Glutamatergic neuron (in vitro differentiated cells): ENCODE results near the gene KRTAP10-4. TPM values are rescaled to one million over a fixed set of nuclear protein-coding genes. Genes with fewer than 3 reads are reported as not detected.

ENCODE experiments used
- DNase-seq: peaks from one replicate; pipeline ENCODE4 v3.0.0; 2022
- H3K27ac Mint-ChIP-seq: one replicate; pipeline ENCODE4 v1.8.0; 2020; ENCODE audit warnings: mild to moderate bottlenecking, mixed read lengths, inconsistent platforms; ENCODE audit not compliant: unreplicated experiment
- H3K27me3 Mint-ChIP-seq: one replicate; pipeline ENCODE4 v1.8.0; 2020; ENCODE audit warnings: mild to moderate bottlenecking, moderate library complexity, mixed read lengths, inconsistent platforms; ENCODE audit not compliant: unreplicated experiment
- H3K36me3 Mint-ChIP-seq: one replicate; pipeline ENCODE4 v1.8.0; 2020; ENCODE audit warnings: mild to moderate bottlenecking, mixed read lengths, inconsistent platforms; ENCODE audit not compliant: unreplicated experiment
- H3K4me1 Mint-ChIP-seq: one replicate; pipeline ENCODE4 v1.8.0; 2020; ENCODE audit warnings: mild to moderate bottlenecking, low read depth, mixed read lengths, inconsistent platforms; ENCODE audit not compliant: unreplicated experiment
- H3K4me3 Mint-ChIP-seq: one replicate; pipeline ENCODE4 v1.8.0; 2020; ENCODE audit warnings: mild to moderate bottlenecking, mixed read lengths, inconsistent platforms; ENCODE audit not compliant: unreplicated experiment
- H3K9me3 Mint-ChIP-seq: one replicate; pipeline ENCODE4 v1.8.0; 2020; ENCODE audit warnings: mild to moderate bottlenecking, moderate library complexity, mixed read lengths, inconsistent platforms; ENCODE audit not compliant: unreplicated experiment
- total RNA-seq: library from RNA; stranded (reverse); fragmentation: NEBNext Ultra II Directional; extraction: Animal tissue kit (Norgen Biotek cat#: 25700); gene quantifications from one replicate; pipeline ENCODE4 v1.2.1, GENCODE V29; 2021; ENCODE audit not compliant: unreplicated experiment
- TF ChIP-seq, protein P1 (sequence below): fragments of 200-600 bp; sonication (generic); IDR thresholded peaks from one replicate; pipeline ENCODE4 v1.5.0; 2021; ENCODE audit not compliant: partially characterized antibody, unreplicated experiment

The KRTAP10-4 gene
- total RNA-seq, 1 donor from 2014 or later: not detected

DNA sequence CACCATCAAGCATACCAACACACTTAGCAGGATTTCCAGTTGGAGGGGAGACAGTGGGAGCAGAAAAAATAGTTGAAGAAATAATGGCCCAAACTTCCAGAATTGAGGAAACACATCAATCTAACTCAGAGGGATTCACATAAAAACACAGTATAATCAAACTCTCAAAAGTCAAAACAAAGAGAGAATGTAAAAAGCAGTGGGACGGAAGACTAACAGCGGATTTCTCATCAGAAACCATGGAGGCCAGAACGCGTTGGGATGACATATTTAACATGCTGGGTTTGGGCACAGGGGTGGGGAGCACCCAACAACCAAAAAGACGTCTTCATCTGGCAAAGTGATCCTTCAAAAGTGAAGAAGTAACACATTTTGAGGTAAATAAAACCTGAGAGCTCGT is 46.4 kb downstream of the KRTAP10-4 start:
- no peak for DNase-seq
- TF ChIP-seq, protein P1, sequence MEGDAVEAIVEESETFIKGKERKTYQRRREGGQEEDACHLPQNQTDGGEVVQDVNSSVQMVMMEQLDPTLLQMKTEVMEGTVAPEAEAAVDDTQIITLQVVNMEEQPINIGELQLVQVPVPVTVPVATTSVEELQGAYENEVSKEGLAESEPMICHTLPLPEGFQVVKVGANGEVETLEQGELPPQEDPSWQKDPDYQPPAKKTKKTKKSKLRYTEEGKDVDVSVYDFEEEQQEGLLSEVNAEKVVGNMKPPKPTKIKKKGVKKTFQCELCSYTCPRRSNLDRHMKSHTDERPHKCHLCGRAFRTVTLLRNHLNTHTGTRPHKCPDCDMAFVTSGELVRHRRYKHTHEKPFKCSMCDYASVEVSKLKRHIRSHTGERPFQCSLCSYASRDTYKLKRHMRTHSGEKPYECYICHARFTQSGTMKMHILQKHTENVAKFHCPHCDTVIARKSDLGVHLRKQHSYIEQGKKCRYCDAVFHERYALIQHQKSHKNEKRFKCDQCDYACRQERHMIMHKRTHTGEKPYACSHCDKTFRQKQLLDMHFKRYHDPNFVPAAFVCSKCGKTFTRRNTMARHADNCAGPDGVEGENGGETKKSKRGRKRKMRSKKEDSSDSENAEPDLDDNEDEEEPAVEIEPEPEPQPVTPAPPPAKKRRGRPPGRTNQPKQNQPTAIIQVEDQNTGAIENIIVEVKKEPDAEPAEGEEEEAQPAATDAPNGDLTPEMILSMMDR: no peak
- H3K4me1 Mint-ChIP-seq: peaks cover 10% of the 10 kb centered on the region
- peaks cover 15% of the 10 kb centered on the region for H3K9me3 Mint-ChIP-seq
- H3K27ac Mint-ChIP-seq: no peak overlapping the region
- H3K27me3 Mint-ChIP-seq: peaks cover 6% of the 10 kb centered on the region
- H3K36me3 Mint-ChIP-seq: peaks cover 42% of the 10 kb centered on the region
- no peak overlapping the region for H3K4me3 Mint-ChIP-seq

DNA sequence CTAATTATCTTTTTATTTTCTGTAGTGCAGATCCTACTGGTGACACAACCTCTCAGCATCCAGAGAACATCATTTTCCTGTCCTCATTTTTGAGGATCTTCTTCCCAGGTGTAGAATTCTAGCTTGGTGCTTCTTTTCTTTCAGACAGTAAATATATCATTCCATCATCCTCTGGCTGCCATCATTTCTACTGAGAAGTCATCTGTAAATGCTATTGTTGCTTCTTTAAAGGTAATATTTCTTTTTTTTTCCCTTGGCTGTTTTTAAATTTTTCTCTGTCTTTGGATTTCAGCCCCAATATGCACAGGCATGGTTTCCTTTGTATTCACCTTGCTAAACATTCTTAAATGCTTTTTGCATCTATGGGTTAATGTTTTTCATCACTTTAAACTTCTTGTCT is 50.0 kb downstream of the KRTAP10-4 start:
- peaks cover 46% of the 10 kb centered on the region for H3K36me3 Mint-ChIP-seq
- H3K27me3 Mint-ChIP-seq: no peaks in the 10 kb centered on the region
- no peak overlapping the region for H3K27ac Mint-ChIP-seq
- H3K4me3 Mint-ChIP-seq: no peak overlapping the region
- peaks cover 9% of the 10 kb centered on the region for H3K9me3 Mint-ChIP-seq
- no peaks in the 10 kb centered on the region for H3K4me1 Mint-ChIP-seq
- no peak for DNase-seq
- TF ChIP-seq, protein P1: no peak

Other genes with a start within 250 kb of the KRTAP10-4 start
- 20.6 TPM for gene CFAP410, start 234.3 kb upstream of the KRTAP10-4 start, total RNA-seq
- not detected for gene TRPM2, start 220.1 kb upstream of the KRTAP10-4 start, total RNA-seq
- 5.8 TPM for gene LRRC3, start 118.2 kb upstream of the KRTAP10-4 start, total RNA-seq
- not detected for gene KRTAP10-1, start 33.5 kb upstream of the KRTAP10-4 start, total RNA-seq
- not detected for gene KRTAP10-2, start 22.2 kb upstream of the KRTAP10-4 start, total RNA-seq
- gene KRTAP10-3, start 14.9 kb upstream of the KRTAP10-4 start, total RNA-seq: not detected
- gene KRTAP10-5, start 6.9 kb downstream of the KRTAP10-4 start, total RNA-seq: not detected
- gene KRTAP10-6, start 18.8 kb downstream of the KRTAP10-4 start, total RNA-seq: not detected
- not detected for gene KRTAP10-7, start 26.9 kb downstream of the KRTAP10-4 start, total RNA-seq
- gene KRTAP10-8, start 38.4 kb downstream of the KRTAP10-4 start, total RNA-seq: not detected
- gene KRTAP10-9, start 53.4 kb downstream of the KRTAP10-4 start, total RNA-seq: not detected
- not detected for gene KRTAP10-10, start 63.6 kb downstream of the KRTAP10-4 start, total RNA-seq
- gene KRTAP10-11, start 72.7 kb downstream of the KRTAP10-4 start, total RNA-seq: not detected
- not detected for gene KRTAP12-4, start 80.9 kb downstream of the KRTAP10-4 start, total RNA-seq
- not detected for gene KRTAP12-3, start 84.2 kb downstream of the KRTAP10-4 start, total RNA-seq
- gene KRTAP12-2, start 93.2 kb downstream of the KRTAP10-4 start, total RNA-seq: not detected
- gene KRTAP12-1, start 108.4 kb downstream of the KRTAP10-4 start, total RNA-seq: not detected
- gene KRTAP10-12, start 123.4 kb downstream of the KRTAP10-4 start, total RNA-seq: not detected
- gene TSPEAR, start 137.8 kb downstream of the KRTAP10-4 start, total RNA-seq: not detected
- gene UBE2G2, start 228.1 kb downstream of the KRTAP10-4 start, total RNA-seq: 77.7 TPM
- gene SUMO3, start 244.3 kb downstream of the KRTAP10-4 start, total RNA-seq: 63.5 TPM